Stimulated activated CD8-positive, alpha-beta memory T cell treated with anti-CD3 and anti-CD28 coated beads, Interleukin-2, amount 100 ng/mL, for 48 hours (primary cell): ENCODE data around the gene RALGAPB.

Experiments used
- DNase-seq, 2 donors: peaks; one replicate each; pipeline ENCODE4 v3.0.0-alpha.2; 2020; ENCODE audit warnings: low read depth in 2 of 2

RALGAPB gene

DNA sequence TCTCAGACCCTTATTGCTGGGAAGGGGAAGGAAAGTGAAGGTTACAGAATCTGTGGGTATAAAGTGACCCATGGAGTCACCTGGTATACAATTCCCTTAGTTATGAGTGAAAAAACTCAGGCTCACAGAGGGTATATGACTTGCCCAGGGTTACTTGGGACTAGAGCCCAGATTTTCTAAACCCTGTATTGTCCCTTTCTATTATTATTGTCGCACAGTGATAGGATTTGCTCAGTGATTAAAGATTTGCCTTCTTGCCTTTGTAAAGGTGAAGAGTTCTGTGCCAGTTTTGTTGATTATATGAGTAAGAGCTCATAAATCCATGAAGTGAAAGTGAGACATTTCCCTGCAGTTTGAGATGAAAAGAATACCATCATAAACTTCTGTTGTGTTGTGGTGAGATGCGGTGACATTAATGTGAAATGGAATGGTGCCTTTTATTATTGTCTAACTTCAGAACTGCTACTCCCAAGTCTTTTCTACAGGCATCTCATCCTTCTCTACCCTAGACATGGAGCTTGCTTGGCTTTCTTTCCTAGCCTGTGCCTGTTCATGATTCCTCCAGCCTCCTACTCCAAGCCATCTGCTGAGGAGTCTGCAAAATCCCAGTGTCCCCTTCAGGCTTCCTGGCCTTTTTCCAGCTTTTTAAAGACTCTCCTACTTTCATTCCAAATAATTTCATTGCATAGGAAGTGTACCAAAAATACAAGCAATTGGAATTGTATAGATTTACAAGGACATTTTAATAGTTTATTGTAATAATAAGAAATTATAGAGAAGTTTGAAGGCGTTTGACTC lies 74.8 kb downstream of the RALGAPB start:
- no peak for DNase-seq

- no peak for DNase-seq
Measured at GRCh38 chr20:38548356-38549083, 75.9 kb downstream of the RALGAPB start.

DNA sequence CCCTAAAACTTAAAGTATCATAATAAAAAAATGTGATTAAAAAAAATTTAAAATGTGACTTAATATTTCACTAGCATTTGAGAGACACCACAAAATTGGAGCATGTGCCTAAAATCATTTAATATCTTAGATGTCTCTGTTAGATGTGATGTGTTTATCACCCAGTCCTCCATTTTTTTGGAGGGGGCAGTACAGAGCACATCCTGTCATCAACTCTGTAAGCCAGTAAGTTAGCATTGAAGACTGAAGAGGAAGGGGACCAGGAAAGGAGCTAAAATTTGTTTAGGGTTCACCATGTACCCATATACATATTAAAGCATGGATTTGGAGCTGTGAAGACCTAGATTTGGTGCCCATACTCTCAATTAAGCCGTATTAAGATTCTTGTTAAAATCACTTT lies 77.6 kb downstream of the RALGAPB start:
- no peak for DNase-seq

DNA sequence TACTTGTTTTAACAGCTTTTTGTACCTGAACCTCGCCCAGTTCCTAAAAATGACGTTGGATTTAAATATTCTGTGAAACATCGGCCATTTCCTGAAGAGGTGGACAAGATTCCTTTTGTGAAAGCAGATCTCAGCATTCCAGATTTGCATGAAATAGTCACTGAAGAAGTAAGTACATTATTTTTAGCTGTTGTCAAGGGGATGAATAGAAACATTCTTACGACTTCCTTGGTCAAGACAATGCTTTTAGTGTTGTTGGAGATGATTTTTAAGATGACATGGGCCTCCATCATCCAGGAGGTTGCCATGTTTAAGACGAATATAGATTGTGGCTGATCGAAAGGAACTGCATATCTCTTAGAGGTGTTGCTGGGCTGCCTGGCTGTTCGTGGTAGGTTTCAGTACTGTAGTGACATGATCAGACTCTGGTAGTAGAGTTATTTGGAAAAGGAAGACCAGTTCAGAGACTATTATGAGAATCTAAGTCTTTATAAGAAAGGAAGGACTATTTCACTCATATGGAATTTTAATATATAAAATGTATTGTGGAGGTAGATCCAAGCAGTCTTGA lies 78.5 kb downstream of the RALGAPB start:
- DNase-seq, result no peak

GRCh38 chr20:38554986-38555385 lies 82.3 kb downstream of the RALGAPB start:
- DNase-seq, result no peak

DNA sequence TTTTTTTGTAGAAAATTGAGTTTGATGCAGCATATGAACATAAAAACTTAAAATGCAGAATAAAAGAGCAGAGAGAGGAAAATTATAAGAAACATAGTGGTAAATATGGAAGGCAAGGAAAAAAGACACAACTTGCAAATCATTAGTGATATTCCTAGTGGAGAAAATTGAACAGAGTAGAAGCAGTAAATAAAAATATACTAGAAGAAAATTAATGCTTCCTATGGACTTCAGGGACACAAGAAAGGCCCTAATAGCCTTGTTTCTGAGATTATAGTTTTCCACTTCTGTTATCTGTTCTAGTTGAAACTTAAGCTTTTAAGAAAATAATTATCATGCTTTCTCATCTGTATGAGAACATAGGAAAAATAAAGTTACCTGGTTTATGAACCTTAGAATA lies 82.8 kb downstream of the RALGAPB start:
- no peak for DNase-seq

GRCh38 chr20:38557174-38557573 lies 84.5 kb downstream of the RALGAPB start:
- no peak for DNase-seq

- no peak for DNase-seq
Measured at GRCh38 chr20:38558596-38559360, 86.1 kb downstream of the RALGAPB start.

DNA sequence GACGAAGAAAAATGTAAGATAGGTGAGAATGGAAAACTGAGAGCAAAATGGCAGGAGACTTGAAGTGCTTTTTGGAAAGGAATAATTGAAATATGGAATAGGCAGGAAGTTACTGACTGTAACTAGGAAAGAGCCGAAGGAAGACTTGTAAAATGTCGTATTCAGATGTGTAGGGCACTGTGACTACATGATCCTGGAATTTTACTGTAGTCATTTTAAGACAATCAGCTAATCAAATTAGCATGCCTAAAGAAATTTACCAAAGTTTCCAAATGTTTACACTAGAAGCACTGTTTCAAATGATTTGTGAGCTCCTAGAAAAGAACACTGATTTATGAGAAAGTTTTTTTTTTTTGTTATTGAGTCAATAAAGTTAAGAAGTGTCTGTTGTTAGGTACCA lies 87.1 kb downstream of the RALGAPB start:
- no peak for DNase-seq

DNA sequence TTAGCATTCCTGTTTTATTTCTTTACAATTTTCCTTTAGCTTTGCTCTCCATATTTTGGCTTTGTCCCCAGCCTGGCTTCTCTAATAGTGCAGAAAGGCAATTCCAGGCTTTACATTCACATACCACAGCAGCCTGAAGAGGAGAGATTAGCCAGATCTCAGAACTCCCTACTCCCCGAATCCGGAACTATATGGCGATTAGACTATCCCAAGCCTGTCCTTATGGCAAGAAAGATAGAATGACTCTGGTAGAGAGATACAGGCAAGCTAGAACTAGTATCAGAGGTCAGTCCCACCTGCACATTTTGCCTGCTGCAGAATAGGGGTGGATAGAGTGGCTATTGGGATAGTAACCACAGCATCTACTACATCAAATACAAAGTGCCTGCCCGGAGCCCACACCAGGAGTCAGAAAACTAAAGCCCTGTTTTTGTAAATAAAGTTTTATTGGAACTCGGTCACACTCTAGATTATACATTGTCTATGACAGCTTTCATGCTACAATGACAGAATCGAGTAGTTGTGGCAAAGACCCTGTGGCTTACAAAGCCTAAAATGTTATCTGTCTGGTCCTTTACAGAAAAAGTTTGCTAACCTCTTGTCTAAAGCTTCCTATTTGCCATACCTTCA lies 91.3 kb downstream of the RALGAPB start:
- DNase-seq, result no peak

DNA sequence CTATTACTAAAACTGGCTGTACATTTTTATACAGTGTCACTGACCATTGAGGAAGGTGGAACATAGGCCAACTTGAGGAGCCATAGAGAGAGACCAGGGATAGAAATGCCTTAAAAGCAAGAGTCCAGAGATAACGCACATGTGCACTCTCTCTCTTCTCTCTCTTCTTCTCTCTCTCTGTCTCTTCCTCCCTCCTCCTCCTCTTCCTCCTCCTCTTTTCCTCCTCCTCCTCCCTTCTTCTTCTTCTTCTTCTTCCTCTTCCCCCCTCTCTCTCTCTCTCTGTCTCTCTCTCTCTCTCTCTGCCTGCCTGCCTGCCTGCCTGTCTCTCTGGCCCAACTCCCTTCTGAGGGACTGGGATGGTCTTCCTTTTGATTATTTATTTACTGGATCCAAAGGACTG lies 92.0 kb downstream of the RALGAPB start:
- DNase-seq, result no peak

- no peak for DNase-seq
Measured at GRCh38 chr20:38566036-38566598, 93.5 kb downstream of the RALGAPB start.

GRCh38 chr20:38569747-38570525 lies 97.3 kb downstream of the RALGAPB start:
- no peak for DNase-seq

GRCh38 chr20:38573413-38573812 lies 100.8 kb downstream of the RALGAPB start:
- no peak for DNase-seq

DNA sequence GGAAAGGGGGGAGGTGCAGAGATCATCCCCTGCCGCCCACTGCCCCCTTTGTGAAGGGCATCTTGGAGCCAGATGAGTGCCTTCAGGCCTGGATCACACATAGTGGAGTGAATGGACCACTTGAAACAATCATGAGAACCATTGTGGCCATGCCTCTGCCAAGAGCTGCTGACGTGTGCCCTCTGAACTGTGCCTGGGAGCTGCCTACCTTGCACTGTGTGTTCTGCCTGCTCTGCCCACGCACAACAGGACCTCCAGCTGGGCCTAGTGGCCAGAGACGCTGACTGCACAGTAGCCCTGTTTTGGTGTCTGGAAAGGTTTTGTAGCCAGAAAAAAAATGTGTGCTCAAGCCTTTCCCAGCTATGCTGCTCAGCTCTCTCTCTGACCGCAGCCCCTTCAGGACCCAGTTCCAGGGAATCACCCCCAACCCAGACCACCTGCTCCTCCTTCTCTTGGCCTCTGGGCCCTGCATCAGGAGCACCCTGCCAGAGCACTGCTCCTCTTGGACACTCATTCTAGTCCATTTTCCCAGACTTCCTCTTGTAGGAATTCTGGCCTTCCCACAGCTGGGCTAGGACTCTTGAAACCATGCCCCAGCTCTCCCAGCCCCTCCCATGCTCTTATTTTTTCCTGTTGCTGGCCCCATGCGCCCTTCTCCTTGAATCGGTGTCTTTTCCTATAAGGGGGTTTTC lies 106.7 kb downstream of the RALGAPB start:
- DNase-seq, result no peak

GRCh38 chr20:38579921-38580320 lies 107.3 kb downstream of the RALGAPB start:
- DNase-seq, result no peak

DNA sequence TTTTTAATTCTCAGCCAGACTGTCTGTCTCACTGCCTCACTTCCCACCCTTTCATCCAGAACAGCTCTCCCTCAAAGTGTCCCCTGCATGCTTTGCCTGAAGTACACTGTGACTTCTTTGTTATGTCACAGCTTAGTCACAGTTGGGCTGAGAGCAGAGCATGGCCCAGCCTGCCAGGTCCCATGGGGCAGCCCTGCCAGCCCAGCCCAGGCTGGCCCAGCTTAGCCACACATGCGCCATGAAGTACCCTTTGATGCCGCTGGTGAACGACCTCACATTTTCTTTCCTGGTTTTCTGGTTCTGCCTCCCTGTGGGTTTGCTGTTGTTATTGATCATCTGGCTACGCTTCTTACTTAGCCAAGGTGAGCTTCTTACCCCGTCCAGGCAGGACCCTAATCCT lies 108.4 kb downstream of the RALGAPB start, which contains the start of gene ADIG:
TSS of gene ADIG (plus strand) at position 185 of the 400 bp plus-strand sequence. CDS start at position 239, 54 bp downstream.
- no peak for DNase-seq

- no peak for DNase-seq
Measured at GRCh38 chr20:38581830-38582358, 109.3 kb downstream of the RALGAPB start.

- no peak for DNase-seq
Measured at GRCh38 chr20:38583306-38583705, 110.7 kb downstream of the RALGAPB start.
